GM10248 (cell line): ENCODE measurements around the gene NFIC.
"Not testable (repeated sequence)": the region's sequence is repeated elsewhere in the genome, so short reads cannot be mapped to it uniquely, and the experiment has no call there.

ENCODE experiments used
- CTCF ChIA-PET: fragments of 300-600 bp; sonication (Branson Sonifier 250); formaldehyde crosslinking; extraction: SDS; loops from one replicate; lab custom pipeline; 2021; ENCODE audit warnings: antibody characterized with exemption; lab: Yijun Ruan, JAX
- POLR2A ChIA-PET: fragments of 350-650 bp; sonication (Branson Sonifier 250); formaldehyde crosslinking; extraction: SDS; loops from one replicate; lab custom pipeline; 2020; ENCODE audit warnings: antibody characterized with exemption; lab: Yijun Ruan, JAX
- DNase-seq: peaks from one replicate; pipeline ENCODE4 v3.0.0; 2012; ENCODE audit errors: extremely low spot score
- CTCF ChIP-seq: IDR thresholded peaks from 2 replicates; pipeline ENCODE4 v1.5.1; 2012; ENCODE audit warnings: mild to moderate bottlenecking, low read depth; ENCODE audit errors: extremely low read depth, missing control alignments, control extremely low read depth

Gene NFIC

GRCh38 chr19:3397266-3398022 is 31.1 kb downstream of the NFIC start:
- no peak for DNase-seq
- ChIA-PET POLR2A (no interaction called here), CTCF (interaction anchor here (0.9 to 2.9 kb wide), 6 partner anchors 32 to 93 kb away, joined by 3 to 12 read pairs (median 4); no protein-coding TSS in a partner anchor)

GRCh38 chr19:3398114-3398899 is 31.9 kb downstream of the NFIC start:
- POLR2A ChIA-PET: no interaction called here
- CTCF ChIA-PET: interaction anchor here (0.9 to 2.9 kb wide), 6 partner anchors 10 to 94 kb away, joined by 3 to 12 read pairs (median 4); no protein-coding TSS in a partner anchor
- DNase-seq: no peak
- no peak for TF ChIP-seq CTCF

More at GRCh38 chr19:3397266-3398022, 31.1 kb downstream of the NFIC start:
- TF ChIP-seq CTCF: no peak

GRCh38 chr19:3398900-3399278 is 32.5 kb downstream of the NFIC start:
- POLR2A ChIA-PET: no interaction called here
- TF ChIP-seq CTCF: no peak
- CTCF ChIA-PET: interaction anchor here (1.0 to 2.9 kb wide), 2 partner anchors 9 to 30 kb away, joined by 3 to 12 read pairs; no protein-coding TSS in a partner anchor
- DNase-seq: no peak

GRCh38 chr19:3399311-3399710 is 32.9 kb downstream of the NFIC start:
- POLR2A ChIA-PET, DNase-seq: not testable (repeated sequence)
- CTCF ChIA-PET: interaction anchor here (1.0 to 2.9 kb wide), 2 partner anchors 9 to 30 kb away, joined by 3 to 12 read pairs; no protein-coding TSS in a partner anchor

- POLR2A ChIA-PET: no interaction called here
- CTCF ChIA-PET: interaction anchor here (1.9 kb wide), 1 partner anchor 28 kb away, joined by 5 read pairs; no protein-coding TSS in a partner anchor
- TF ChIP-seq CTCF: no peak
- no peak for DNase-seq
Observed at GRCh38 chr19:3401004-3401768, 34.8 kb downstream of the NFIC start.

- POLR2A ChIA-PET: no interaction called here
- CTCF ChIA-PET: interaction anchor here (1.9 kb wide), 1 partner anchor 27 kb away, joined by 5 read pairs; no protein-coding TSS in a partner anchor
- DNase-seq: no peak
- TF ChIP-seq CTCF: no peak
Observed at GRCh38 chr19:3402631-3403443, 36.5 kb downstream of the NFIC start.
